ENCODE measurements around the gene HCN3. TPM values are rescaled to one million over a fixed set of nuclear protein-coding genes. Genes with fewer than 3 reads are reported as not detected.
"Not testable (repeated sequence)": the region's sequence is repeated elsewhere in the genome, so short reads cannot be mapped to it uniquely, and the experiment has no call there.

Gene HCN3
- total RNA-seq, 1 experiment from 2014 or later: 7.3 TPM

DNA sequence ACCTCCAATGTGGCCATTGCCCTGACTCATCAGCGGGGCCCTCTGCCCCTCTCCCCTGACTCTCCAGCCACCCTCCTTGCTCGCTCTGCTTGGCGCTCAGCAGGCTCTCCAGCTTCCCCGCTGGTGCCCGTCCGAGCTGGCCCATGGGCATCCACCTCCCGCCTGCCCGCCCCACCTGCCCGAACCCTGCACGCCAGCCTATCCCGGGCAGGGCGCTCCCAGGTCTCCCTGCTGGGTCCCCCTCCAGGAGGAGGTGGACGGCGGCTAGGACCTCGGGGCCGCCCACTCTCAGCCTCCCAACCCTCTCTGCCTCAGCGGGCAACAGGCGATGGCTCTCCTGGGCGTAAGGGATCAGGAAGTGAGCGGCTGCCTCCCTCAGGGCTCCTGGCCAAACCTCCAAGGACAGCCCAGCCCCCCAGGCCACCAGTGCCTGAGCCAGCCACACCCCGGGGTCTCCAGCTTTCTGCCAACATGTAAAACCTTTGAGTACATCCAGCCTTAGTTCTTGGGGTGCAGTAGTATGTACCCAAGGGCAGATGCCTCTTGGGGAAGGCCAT is 10.8 kb downstream of the HCN3 start (continued):
- TF ChIP-seq ZNF416 (CRISPR knock-in tag; IDR thresholded peaks at IDR 0.05) (no peak), HMGXB4 (CRISPR knock-in tag; IDR thresholded peaks at IDR 0.05) (no peak), MXD4 (CRISPR knock-in tag; IDR thresholded peaks at IDR 0.05; ENCODE audit: borderline replicate concordance) (no peak), TCF7 (CRISPR knock-in tag; IDR thresholded peaks at IDR 0.05; ENCODE audit: low read depth) (no peak), RORB (CRISPR knock-in tag; IDR thresholded peaks at IDR 0.05) (no peak), ZBTB21 (CRISPR knock-in tag; IDR thresholded peaks at IDR 0.05; ENCODE audit: borderline replicate concordance) (no peak)
- TF ChIP-seq, protein P1, sequence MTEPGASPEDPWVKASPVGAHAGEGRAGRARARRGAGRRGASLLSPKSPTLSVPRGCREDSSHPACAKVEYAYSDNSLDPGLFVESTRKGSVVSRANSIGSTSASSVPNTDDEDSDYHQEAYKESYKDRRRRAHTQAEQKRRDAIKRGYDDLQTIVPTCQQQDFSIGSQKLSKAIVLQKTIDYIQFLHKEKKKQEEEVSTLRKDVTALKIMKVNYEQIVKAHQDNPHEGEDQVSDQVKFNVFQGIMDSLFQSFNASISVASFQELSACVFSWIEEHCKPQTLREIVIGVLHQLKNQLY (CRISPR knock-in tag; IDR thresholded peaks at IDR 0.05): no peak

- H3K4me3 Mint-ChIP-seq; H3K9me3 Mint-ChIP-seq; H3K27ac Mint-ChIP-seq; ATAC-seq; H3K36me3 Mint-ChIP-seq; POLR2A ChIA-PET; DNase-seq (ENCODE audit: low spot score): not testable (repeated sequence)
- H3K4me1 Mint-ChIP-seq: peaks cover 13% of the 10 kb centered on the region
- CTCF ChIA-PET: interaction anchor here (0.6 to 1.4 kb wide), 3 partner anchors 13 to 17 kb away, joined by 3 read pairs; no protein-coding TSS in a partner anchor
- peaks cover 33% of the 10 kb centered on the region for H3K27me3 Mint-ChIP-seq (ENCODE audit: low read depth)
- peak; percentile 68; the same call in 1 of the 2 replicates for TF ChIP-seq HMGA2 (CRISPR knock-in tag; IDR thresholded peaks at IDR 0.05)
Measured at GRCh38 chr1:155291006-155291405, 13.7 kb downstream of the HCN3 start.

- CTCF ChIA-PET: interaction anchor here (1.4 to 1.7 kb wide), 3 partner anchors 15 to 42 kb away, joined by 8 to 15 read pairs (median 12); no protein-coding TSS in a partner anchor
- Mint-ChIP-seq H3K27ac (no peak overlapping the region), H3K9me3 (no peaks in the 10 kb centered on the region), H3K4me1 (peaks cover 29% of the 10 kb centered on the region), H3K27me3 (ENCODE audit: low read depth) (peaks cover 49% of the 10 kb centered on the region), H3K4me3 (no peak overlapping the region), H3K36me3 (no peaks in the 10 kb centered on the region)
- no peak for DNase-seq (ENCODE audit: low spot score)
- no peak for ATAC-seq
- POLR2A ChIA-PET: no interaction called here
- no peak for TF ChIP-seq TP53 (CRISPR knock-in tag; IDR thresholded peaks at IDR 0.05)
- TF ChIP-seq CBFB (CRISPR knock-in tag; IDR thresholded peaks at IDR 0.05; ENCODE audit: low read depth): no peak
- no peak for TF ChIP-seq JAZF1 (CRISPR knock-in tag; IDR thresholded peaks at IDR 0.05)
- no peak for TF ChIP-seq AR (CRISPR knock-in tag; IDR thresholded peaks at IDR 0.05)
- no peak for TF ChIP-seq ZNF512 (CRISPR knock-in tag; IDR thresholded peaks at IDR 0.05; ENCODE audit: borderline replicate concordance)
- TF ChIP-seq HMGA2 (CRISPR knock-in tag; IDR thresholded peaks at IDR 0.05): no peak
- no peak for TF ChIP-seq AFF4 (CRISPR knock-in tag; IDR thresholded peaks at IDR 0.05; ENCODE audit: borderline replicate concordance)
- TF ChIP-seq NR2C2 (CRISPR knock-in tag; IDR thresholded peaks at IDR 0.05): no peak
- TF ChIP-seq PREB (CRISPR knock-in tag; IDR thresholded peaks at IDR 0.05; ENCODE audit: borderline replicate concordance): no peak
- no peak for TF ChIP-seq ZNF425 (CRISPR knock-in tag; conservative IDR thresholded peaks at IDR 0.05)
Measured at GRCh38 chr1:155293086-155293749, 16.0 kb downstream of the HCN3 start.
